GM12878 (cell line): ENCODE data around the gene DNASE1. TPM values are rescaled to one million over a fixed set of nuclear protein-coding genes. Genes with fewer than 3 reads are reported as not detected.
A peak's percentile ranks its signal among the peaks of the same experiment; 100 is the strongest.

Source experiments
- ATF3 ChIP-seq: IDR thresholded peaks from 2 replicates; pipeline ENCODE4 v1.6.1; 2011; ENCODE audit warnings: low read depth, mild to moderate bottlenecking, low read length, moderate library complexity, borderline replicate concordance; ENCODE audit errors: extremely low read depth
- BRCA1 ChIP-seq: IDR thresholded peaks from 2 replicates; pipeline ENCODE4 v1.6.1; 2011; ENCODE audit warnings: low read depth, low read length, improper control_type of control experiment
- CTCF ChIP-seq, 3 experiments: IDR thresholded peaks in 2 of 3; conservative IDR thresholded peaks in 1 of 3; 2 replicates each; pipeline ENCODE4 v1.5.1; 2011; ENCODE audit warnings: low read depth in 3 of 3, low read length in 3 of 3, mild to moderate bottlenecking in 3 of 3, control low read depth in 2 of 3, moderate library complexity in 2 of 3, inconsistent platforms in 1 of 3, mixed read lengths in 1 of 3; ENCODE audit not compliant: control insufficient read depth in 2 of 3, insufficient read depth in 1 of 3; ENCODE audit errors: extremely low read depth in 1 of 3
- ETV6 ChIP-seq, 2 experiments: fragments of 450-650 bp in 1 of 2; IDR thresholded peaks in 1 of 2; conservative IDR thresholded peaks in 1 of 2; 2 replicates each; pipeline ENCODE4 v1.6.1; 2014; ENCODE audit warnings: antibody characterized with exemption in 1 of 2, borderline replicate concordance in 1 of 2, low read depth in 1 of 2, mild to moderate bottlenecking in 1 of 2, moderate library complexity in 1 of 2
- GATAD2B ChIP-seq: fragments of 450-650 bp; conservative IDR thresholded peaks from 2 replicates; pipeline ENCODE4 v1.6.1; 2017; ENCODE audit warnings: low read depth, mild to moderate bottlenecking, moderate library complexity
- MXI1 ChIP-seq: fragments of 150-350 bp; IDR thresholded peaks from 2 replicates; pipeline ENCODE4 v1.6.1; 2011; ENCODE audit warnings: low read depth, mild to moderate bottlenecking, inconsistent platforms, low read length, improper control_type of control experiment
- NFYB ChIP-seq: IDR thresholded peaks from 2 replicates; pipeline ENCODE4 v1.6.1; 2011; ENCODE audit warnings: low read depth, mild to moderate bottlenecking, low read length, improper control_type of control experiment, moderate library complexity; ENCODE audit not compliant: insufficient read depth
- NR2F1 ChIP-seq: fragments of 450-650 bp; conservative IDR thresholded peaks from 2 replicates; pipeline ENCODE4 v1.6.1; 2017; ENCODE audit warnings: mild to moderate bottlenecking
- RELB ChIP-seq: fragments of 450-650 bp; IDR thresholded peaks from 2 replicates; pipeline ENCODE4 v1.6.1; 2017; ENCODE audit warnings: low read depth, mild to moderate bottlenecking, moderate library complexity
- SMAD5 ChIP-seq: IDR thresholded peaks from 2 replicates; pipeline ENCODE4 v1.6.1; 2016; ENCODE audit warnings: antibody characterized with exemption, low read depth
- SMARCA5 ChIP-seq: fragments of 450-650 bp; IDR thresholded peaks from 2 replicates; pipeline ENCODE4 v1.6.1; 2017; ENCODE audit warnings: mild to moderate bottlenecking
- YY1 ChIP-seq: IDR thresholded peaks from 2 replicates; pipeline ENCODE4 v1.6.1; 2011; ENCODE audit warnings: low read depth, mild to moderate bottlenecking, low read length
- polyA plus RNA-seq, 11 experiments: library from polyadenylated mRNA; depleted of rRNA in 4 of 11; unstranded in 6 of 11; stranded (reverse) in 5 of 11; fragments of >200 nt; fragmentation: Nextera tagmentation in 4 of 11; fragmentation: Illumina TruSeq in 1 of 11; extraction: Ambion mirVana in 4 of 11; extraction: Trizol in 1 of 11; gene quantifications; 1 replicate in 1 of 11; 2 replicates in 10 of 11; pipeline versions ENCODE4 v1.2.1 to v1.2.3, GENCODE V29; 2011 to 2016; ENCODE audit warnings: inconsistent platforms in 2 of 11, missing spikeins in 2 of 11, low read depth in 1 of 11
- total RNA-seq, 4 experiments: library from RNA; depleted of rRNA in 3 of 4; stranded (reverse); fragments of >200 nt in 3 of 4; fragmentation: Illumina TruSeq in 1 of 4; extraction: Trizol in 1 of 4; gene quantifications; 2 replicates each; pipeline versions ENCODE4 v1.2.1 to v1.2.3, GENCODE V29; 2013 to 2021

DNASE1 gene
- total and polyA plus RNA-seq, 10 of the 15 experiments (the other 5 are each of a cell fraction or from before 2014, with no cell fraction given): 0.23 to 12.0 (median 7.9) TPM

- TF ChIP-seq ETV6 (conservative IDR thresholded peaks at IDR 0.05 in 1 of 2, IDR thresholded peaks at IDR 0.05 in 1 of 2; ENCODE audit: borderline replicate concordance in 1 of 2, low read depth in 1 of 2) (peak in 1 of 2 experiments; percentile 47; a peak in 1 of 4 replicates), SMAD5 (peak; percentile 36; the same call in 1 of the 2 replicates), BRCA1 (no peak), NFYB (no peak), SMARCA5 (peak; percentile 75), CTCF (IDR thresholded peaks at IDR 0.05 in 2 of 3, conservative IDR thresholded peaks at IDR 0.05 in 1 of 3; ENCODE audit: control insufficient read depth in 2 of 3, extremely low read depth in 1 of 3, insufficient read depth in 1 of 3, low read depth in 3 of 3, low read length in 3 of 3) (0 out of 6 replicates have a peak, but pooled peaks of 1 of the 3 experiments have one; percentile 2), MXI1 (peak; percentile 89), ATF3 (peak; percentile 36; the same call in 1 of the 2 replicates), NR2F1 (peak; percentile 39; the same call in 1 of the 2 replicates), GATAD2B (peak; percentile 81), YY1 (peak; percentile 22; the same call in 1 of the 2 replicates), RELB (no peak; the same call in 1 of the 2 replicates)
Observed at GRCh38 chr16:3611146-3611975, 43.1 kb upstream of the DNASE1 start, which contains the start of gene SLX4 (continued).
